Epithelial cell of proximal tubule (primary cell): ENCODE results near the gene TEX26. TPM values are rescaled to one million over a fixed set of nuclear protein-coding genes. Genes with fewer than 3 reads are reported as not detected.

Experiments used
- DNase-seq: peaks from one replicate; pipeline ENCODE4 v3.0.0-alpha.2; 2011; ENCODE audit warnings: low read depth
- H3K4me3 ChIP-seq: 2 replicates; pipeline ENCODE4 v1.5.1; 2011; ENCODE audit warnings: low read depth, mild to moderate bottlenecking, low read length
- total RNA-seq: library from RNA; depleted of rRNA; stranded (reverse); fragments of >200 nt; gene quantifications from 2 replicates; pipeline ENCODE4 v1.2.3, GENCODE V29; 2015
- TF ChIP-seq, protein P1 (sequence below): conservative IDR thresholded peaks from 2 replicates; pipeline ENCODE4 v1.5.1; 2012; ENCODE audit warnings: low read depth, mild to moderate bottlenecking, low read length

The TEX26 gene
- total RNA-seq, 1 donor from 2014 or later = not detected

DNA sequence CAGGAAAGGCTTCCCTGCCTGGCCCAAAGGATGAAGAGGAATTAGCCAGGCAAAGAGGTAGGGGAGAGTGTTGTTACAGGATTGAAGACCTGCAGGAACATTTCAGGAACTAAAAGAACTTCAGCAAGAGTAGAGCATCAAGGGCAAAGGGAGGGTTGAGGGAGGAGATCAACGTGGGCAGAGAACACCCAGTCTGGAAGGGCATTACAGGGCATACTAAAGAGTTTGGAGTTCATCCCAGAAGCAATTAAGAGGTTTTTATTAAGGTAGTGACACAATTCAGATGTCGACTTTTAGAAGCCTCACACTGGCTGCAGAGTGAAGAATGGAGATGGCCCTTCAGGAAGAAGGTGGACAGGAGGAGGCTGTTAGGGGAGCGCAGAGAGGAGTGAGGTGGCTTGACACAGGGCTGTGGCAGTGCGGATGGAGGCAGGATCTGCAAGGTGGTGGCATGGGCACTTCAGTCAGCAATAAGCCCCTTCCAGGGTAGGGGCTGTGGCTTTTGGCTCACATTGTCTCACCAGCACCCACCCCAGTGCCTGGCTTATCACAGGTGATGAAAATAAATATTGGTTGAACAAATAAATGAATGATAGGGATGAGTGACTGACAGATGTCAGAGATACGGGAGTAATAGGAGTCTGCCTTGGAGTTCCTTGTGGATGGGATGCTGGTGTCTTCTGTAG lies 24.9 kb downstream of the TEX26 start:
- H3K4me3 ChIP-seq = no peak overlapping the region
- DNase-seq = no peak
- TF ChIP-seq, protein P1, sequence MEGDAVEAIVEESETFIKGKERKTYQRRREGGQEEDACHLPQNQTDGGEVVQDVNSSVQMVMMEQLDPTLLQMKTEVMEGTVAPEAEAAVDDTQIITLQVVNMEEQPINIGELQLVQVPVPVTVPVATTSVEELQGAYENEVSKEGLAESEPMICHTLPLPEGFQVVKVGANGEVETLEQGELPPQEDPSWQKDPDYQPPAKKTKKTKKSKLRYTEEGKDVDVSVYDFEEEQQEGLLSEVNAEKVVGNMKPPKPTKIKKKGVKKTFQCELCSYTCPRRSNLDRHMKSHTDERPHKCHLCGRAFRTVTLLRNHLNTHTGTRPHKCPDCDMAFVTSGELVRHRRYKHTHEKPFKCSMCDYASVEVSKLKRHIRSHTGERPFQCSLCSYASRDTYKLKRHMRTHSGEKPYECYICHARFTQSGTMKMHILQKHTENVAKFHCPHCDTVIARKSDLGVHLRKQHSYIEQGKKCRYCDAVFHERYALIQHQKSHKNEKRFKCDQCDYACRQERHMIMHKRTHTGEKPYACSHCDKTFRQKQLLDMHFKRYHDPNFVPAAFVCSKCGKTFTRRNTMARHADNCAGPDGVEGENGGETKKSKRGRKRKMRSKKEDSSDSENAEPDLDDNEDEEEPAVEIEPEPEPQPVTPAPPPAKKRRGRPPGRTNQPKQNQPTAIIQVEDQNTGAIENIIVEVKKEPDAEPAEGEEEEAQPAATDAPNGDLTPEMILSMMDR = no peak

DNA sequence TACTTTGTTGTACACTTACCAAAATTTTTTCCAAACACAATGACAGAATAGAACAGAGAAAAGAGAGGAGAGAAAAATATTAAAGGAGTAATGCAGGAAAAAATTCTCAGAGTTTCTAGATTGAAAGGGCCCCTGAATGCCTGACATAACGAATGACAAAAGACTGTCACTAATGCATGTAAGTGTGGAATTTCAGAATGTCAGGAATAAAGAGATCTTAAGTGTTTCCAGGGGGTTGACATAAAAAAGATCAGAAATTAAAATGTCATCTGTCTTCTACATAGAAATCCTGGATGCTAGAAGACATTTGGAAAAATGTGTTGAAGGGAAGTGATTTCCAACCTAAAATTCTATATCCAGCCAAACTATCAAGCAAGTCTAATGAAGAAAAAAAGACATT lies 27.2 kb downstream of the TEX26 start:
- TF ChIP-seq, protein P1 = no peak
- no peak overlapping the region for H3K4me3 ChIP-seq
- no peak for DNase-seq

DNA sequence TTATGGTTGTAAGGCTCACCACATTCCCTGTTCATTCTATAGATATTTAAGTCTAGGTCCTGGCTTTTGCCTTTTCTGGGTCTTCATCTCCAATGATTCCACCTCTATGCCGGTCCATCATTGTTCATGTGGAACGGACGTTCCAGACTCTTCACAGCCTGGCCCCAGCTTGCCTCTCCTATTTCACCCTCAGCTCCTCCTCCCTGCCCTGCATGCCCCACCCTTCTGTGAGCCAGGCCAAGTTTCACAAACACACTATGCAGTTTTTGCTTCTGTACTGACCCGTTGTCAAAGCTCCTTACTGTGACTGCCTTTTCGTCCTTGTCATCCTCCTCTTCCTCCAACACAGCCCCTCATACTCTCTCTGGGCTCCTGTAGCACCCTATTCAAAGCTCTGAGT lies 31.3 kb downstream of the TEX26 start:
- TF ChIP-seq, protein P1 = no peak
- no peak for DNase-seq

DNA sequence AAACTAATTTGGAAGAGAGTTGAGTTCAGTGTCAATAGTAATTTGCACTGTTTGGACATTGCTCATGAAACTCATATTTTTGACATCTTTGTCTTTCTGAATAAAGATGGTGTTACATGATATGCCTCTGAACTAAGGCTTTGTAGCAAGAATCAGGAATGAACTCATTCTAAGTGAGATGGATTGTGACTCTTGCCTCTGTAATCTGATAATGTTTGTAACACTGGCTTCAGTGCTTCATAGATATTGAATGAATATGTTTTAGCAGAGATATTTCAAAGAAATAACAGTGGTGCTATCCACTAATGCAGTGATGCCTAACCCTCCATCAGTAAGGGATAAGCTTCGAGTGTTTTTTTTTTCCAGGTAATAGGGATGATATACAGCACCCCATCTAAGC lies 32.9 kb downstream of the TEX26 start:
- DNase-seq = no peak
- TF ChIP-seq, protein P1 = no peak
- no peak overlapping the region for H3K4me3 ChIP-seq

More for the DNA sequence above, 31.3 kb downstream of the TEX26 start:
- H3K4me3 ChIP-seq = no peak overlapping the region

DNA sequence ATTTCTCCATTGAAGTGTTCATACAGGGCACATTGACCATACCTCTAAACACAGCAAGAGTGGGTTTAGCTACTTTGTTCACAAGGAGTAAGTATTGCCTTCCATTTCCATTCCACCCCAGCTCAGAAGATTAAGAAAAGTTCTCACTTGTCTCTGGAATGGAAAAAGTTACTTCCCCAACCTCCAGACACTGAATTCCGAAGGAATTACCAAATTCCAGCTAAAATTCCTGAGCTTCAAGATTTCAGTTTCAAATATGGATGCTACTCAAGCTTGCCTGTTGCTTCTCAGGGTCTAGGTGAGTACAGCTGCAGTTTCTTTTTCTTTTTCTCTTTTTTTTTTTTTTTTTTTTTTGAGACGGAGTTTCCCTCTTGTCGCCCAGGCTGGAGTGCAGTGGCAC lies 33.6 kb downstream of the TEX26 start:
- no peak overlapping the region for H3K4me3 ChIP-seq
- DNase-seq = no peak
- TF ChIP-seq, protein P1 = no peak

DNA sequence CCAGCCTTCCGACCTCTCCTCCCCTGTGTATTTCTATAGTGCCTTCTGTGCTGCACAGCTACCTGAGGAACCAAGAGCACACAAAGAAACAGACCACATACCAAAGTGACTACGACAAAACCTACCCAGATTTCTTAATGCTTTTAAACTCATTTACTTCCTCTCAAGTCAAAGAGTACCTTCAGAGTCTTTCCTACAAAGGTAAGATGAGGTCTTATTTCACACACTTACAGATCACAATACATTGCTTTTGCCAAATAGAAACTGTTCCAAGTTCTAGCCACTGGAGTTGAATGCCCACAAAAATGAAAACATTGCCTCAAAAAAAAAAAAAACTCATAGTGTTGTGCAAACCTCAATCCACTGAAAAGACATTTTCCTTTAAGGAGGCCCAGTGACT lies 36.4 kb downstream of the TEX26 start:
- no peak overlapping the region for H3K4me3 ChIP-seq
- TF ChIP-seq, protein P1 = no peak
- DNase-seq = no peak

DNA sequence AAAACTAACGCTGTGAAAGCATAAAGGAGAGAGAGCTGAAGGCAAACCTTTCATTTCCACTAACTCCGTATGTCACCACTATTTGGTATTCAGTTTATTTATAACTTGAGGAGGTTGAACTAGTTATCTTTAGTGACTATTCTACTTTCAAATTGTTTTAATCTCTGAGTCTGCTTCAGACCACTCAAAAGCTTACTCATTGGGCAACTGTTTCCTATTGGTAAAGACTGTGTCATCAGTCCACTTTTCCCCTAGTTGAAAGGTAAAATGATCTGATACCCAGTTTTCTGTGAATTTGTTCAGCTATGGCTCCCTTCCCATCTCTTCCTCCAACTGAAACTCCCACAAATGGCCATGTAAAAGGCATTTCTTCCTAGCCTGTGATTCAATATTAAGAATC lies 39.1 kb downstream of the TEX26 start:
- DNase-seq = no peak
- H3K4me3 ChIP-seq = no peak overlapping the region
- TF ChIP-seq, protein P1 = no peak
